HUES64 (cell line): Measurements from ENCODE around the gene AQP12A.
"Not testable (repeated sequence)": the region's sequence is repeated elsewhere in the genome, so short reads cannot be mapped to it uniquely, and the experiment has no call there.

ENCODE experiments used
- H3K27ac ChIP-seq: 2 replicates; pipeline ENCODE4 v1.7.0; 2013; ENCODE audit warnings: low read depth, low read length, inconsistent platforms
- H3K27me3 ChIP-seq: 2 replicates; pipeline ENCODE4 v1.6.1; 2013; ENCODE audit warnings: mild to moderate bottlenecking, low read length; ENCODE audit not compliant: insufficient read depth
- H3K36me3 ChIP-seq: 2 replicates; pipeline ENCODE4 v1.6.1; 2013; ENCODE audit warnings: mild to moderate bottlenecking, low read length; ENCODE audit not compliant: insufficient read depth
- H3K4me1 ChIP-seq: 2 replicates; pipeline ENCODE4 v1.6.1; 2013; ENCODE audit warnings: mild to moderate bottlenecking, low read length, moderate library complexity; ENCODE audit not compliant: insufficient read depth
- H3K4me3 ChIP-seq: 2 replicates; pipeline ENCODE4 v1.5.1; 2013; ENCODE audit warnings: mild to moderate bottlenecking, low read length, moderate library complexity
- H3K9ac ChIP-seq: 2 replicates; pipeline ENCODE4 v1.6.1; 2013; ENCODE audit warnings: mild to moderate bottlenecking, low read depth, low read length
- H3K9me3 ChIP-seq: 2 replicates; pipeline ENCODE4 v1.6.1; 2013; ENCODE audit warnings: low read depth, low read length; ENCODE audit not compliant: insufficient read depth
- WGBS: fragments of 150-250, 120-280 bp; methylation state at CpG from one replicate; pipeline ENCODE4 v1.1.7; 2013; ENCODE audit warnings: missing lambda C conversion rate; 5-methylcytosine and 5-hydroxymethylcytosine counted together

The AQP12A gene

DNA sequence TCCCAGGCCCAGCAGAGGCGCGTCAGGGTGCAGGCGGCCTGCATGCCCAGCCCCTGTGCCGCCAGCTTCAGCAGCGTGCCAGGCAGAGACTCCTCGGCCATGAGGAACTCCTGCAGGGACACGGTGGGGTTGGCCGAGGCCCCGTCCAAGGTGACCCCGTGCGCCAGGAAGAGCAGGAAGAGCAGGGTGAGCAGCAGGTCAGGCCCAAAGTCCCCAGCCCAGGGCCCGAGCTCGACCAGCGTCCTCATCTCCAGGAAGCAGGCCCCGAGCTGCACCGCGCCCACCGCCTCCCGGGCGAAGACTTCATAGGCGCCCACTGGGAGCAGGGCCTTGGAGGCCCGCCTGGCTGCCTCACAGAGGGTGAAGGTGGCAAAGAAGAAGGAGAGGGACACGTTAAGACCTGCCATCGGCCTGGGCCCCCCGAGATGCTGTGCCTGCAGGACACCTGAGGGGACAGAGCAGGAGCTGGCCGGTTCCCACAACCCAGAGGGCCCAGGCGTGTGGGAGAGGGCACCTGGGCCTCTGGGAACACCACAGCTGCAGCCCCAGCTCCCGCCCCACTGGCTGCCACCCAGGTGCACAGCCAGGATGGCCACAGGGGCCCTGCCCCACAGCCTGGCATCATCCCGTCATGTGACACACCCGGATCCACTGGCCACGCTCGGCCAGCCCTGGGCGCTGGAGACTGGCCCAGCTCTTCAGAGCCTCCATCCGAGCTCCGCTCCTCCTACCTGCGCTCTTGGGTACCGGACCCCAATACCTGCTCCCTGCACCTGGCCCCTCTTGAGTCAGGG, 9.0 kb upstream of the AQP12A start, which contains the start of gene AQP12B:
Gene AQP12B, minus strand, starts transcription at position 455 of the 794 bp plus-strand sequence. Its CDS starts 48 bp downstream, at position 407.
- H3K27me3 ChIP-seq, H3K9ac ChIP-seq, H3K9me3 ChIP-seq, H3K4me1 ChIP-seq, H3K27ac ChIP-seq, H3K4me3 ChIP-seq, H3K36me3 ChIP-seq: not testable (repeated sequence)
- WGBS, result 93% methylated on average over 27 of the region's 37 CpGs

DNA sequence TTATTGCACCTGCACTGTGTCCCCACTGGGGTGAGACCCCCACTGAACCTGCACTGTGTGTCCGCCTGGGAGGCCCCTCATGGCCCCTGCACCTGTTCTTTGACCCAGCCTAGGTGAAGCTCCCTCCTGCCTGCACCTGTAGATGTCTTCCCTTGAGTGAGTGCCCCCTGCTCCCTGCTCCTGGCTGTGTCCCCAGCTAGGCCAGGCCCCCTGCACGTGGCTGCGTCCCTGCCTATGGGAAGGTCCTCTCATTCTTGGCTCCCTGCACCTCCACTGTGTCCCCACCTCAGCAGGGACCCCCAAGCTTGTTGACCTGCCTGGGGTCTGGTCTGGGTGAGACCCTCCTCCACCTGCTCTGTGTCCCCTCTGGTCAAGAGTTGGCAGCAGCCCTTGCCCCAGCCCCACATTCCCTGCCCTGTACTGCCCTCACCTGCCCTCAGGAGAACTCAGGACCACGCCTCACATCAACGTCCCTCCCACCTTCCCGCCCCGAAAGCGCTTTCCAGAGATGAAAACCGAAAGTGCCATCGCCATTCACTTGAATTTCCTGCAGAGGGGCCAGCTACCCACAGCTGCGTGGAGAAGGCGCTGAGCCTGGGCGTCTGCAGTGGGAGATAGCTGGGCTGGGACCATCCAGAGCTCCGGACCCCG, 8.2 kb upstream of the AQP12A start:
- 91% methylated on average over 3 of the region's 15 CpGs for WGBS
- not testable (repeated sequence) for H3K27me3 ChIP-seq, H3K9ac ChIP-seq, H3K4me3 ChIP-seq, H3K36me3 ChIP-seq, H3K4me1 ChIP-seq, H3K9me3 ChIP-seq, H3K27ac ChIP-seq

DNA sequence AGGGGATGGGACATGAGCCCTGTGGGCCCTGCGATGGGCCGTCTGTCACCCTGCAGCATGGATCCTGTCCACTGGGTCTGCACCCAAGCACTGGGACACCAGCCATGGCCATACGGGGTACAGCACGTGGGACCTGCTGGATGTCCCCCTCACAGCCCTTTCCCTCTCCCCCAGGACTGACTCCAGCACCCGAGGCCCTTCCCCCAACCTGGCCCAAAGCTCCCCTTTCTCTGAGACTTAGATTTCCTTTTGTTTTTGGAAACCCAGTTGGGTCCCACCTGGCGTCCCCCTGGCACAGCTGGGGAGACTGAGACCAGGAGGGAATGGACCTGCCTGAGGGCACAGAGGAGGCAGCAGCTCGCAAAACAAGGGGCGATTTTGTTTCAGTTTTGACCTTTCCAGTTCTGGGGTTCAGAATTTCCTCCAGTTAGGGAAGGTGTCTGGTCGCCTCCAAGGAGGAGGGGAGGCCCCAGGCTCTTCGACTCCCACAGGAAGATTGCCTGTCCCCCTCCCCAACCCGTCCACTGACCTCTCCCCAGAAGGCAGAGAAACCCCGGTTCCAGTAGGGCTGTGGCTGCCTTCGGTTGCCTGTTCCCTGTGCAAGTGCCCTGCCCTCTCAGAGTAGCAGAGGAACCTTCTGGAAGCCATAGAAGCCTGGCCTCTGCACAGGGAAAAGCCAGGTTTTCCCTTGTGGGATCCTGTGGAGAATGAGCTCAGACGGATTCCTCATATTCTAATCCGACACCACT, 7.5 kb upstream of the AQP12A start:
- H3K36me3 ChIP-seq, H3K4me1 ChIP-seq, H3K9me3 ChIP-seq, H3K9ac ChIP-seq, H3K27ac ChIP-seq, H3K27me3 ChIP-seq, H3K4me3 ChIP-seq: not testable (repeated sequence)
- WGBS, result 92% methylated on average over 13 of the region's 15 CpGs

DNA sequence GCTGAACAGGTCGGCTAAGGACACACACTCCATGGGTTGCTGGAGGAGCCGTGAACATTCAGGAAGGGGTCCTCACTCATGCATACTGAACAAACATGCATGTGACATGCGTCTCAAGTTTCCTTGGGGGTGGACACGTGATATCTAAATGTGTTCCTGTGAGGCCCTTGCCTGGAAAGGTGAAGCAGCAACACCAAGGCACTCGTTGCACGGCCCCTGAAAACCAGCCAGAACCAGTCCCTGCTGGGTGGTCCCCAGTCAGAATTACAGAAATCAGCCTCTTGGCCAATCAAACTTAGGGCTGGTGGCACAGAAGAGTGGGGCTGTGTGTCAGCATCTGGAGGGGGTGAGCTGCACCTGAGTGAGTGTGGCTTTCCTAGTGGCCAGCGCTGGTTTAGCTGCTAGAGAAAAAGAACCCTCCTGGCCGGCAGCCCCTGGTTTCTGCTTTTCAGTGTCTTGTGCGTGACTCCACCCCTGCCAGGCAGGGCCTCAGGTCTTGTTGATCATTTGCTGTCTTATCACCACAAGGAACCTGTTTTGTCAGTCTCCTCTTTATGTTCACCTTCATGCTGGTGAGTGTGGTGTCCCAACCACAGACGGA, 5.8 kb upstream of the AQP12A start:
- Histone ChIP-seq H3K9ac (no peak overlapping the region), H3K4me3 (no peak overlapping the region), H3K27me3 (no peaks in the 10 kb centered on the region), H3K36me3 (no peaks in the 10 kb centered on the region), H3K9me3 (no peaks in the 10 kb centered on the region), H3K27ac (no peak overlapping the region), H3K4me1 (no peaks in the 10 kb centered on the region)
- WGBS, result 83% methylated on average over 10 of the region's 10 CpGs

DNA sequence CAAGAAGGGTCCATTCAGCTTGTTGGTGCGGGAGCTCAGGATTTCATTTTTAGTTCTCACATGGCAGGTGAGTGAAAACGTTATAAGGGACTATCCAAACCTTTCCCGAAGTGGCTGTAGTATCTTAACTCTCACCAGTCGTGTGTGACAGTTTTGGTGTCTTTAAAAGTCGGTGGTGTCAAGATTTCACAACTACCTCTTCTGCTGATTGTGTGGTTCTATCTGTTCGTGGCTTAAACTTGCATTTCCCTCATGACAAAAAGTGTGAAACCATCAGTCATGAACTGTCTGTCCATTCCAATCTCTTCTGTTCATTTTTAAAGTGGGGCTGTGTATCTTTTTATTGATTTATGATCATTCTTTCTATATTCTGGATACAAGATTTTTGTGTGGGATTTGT, 5.2 kb upstream of the AQP12A start:
- no peaks in the 10 kb centered on the region for H3K27me3 ChIP-seq
- WGBS, result 92% methylated on average over 6 of the region's 6 CpGs

DNA sequence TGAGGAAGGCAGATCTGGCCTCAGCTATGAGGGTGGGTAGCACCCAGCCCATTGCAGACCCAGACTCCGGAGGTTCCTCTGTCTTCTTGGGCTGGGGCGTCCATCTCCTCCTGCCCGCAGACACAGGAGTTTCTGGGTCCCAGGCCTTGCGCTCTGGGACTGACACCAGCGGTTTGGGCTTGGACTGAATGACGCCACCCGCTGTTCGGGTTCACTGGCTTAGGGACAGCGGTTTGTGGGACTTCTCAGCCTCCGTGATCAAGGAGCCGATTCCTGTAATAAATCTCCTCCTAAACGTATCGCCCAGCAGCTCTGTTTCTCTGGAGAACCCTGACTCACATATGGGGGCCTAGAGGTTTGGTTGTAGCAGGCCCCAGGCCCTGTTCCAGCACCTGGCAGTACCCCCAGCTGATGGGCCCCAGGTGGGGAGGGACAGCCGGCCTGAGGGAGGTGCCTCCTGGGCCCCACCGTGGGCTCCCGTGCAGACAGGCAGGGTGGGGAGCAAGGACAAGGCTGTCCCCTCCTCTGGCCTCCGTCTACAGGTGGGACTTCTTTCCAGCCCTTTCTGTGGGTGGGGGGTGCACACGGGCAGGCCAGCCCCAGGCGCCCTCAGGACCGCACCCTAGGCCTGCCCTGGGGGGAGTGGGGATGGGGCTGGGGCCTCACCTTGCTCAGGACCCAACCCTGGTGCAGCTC, 4.5 kb upstream of the AQP12A start:
- Histone ChIP-seq H3K4me1 (no peaks in the 10 kb centered on the region), H3K36me3 (no peaks in the 10 kb centered on the region), H3K9ac (no peak overlapping the region), H3K9me3 (no peaks in the 10 kb centered on the region), H3K27ac (no peak overlapping the region), H3K27me3 (no peaks in the 10 kb centered on the region), H3K4me3 (no peak overlapping the region)
- WGBS, result 90% methylated on average over 20 of the region's 20 CpGs

More for the DNA sequence above, 5.2 kb upstream of the AQP12A start:
- Histone ChIP-seq H3K27ac (no peak overlapping the region), H3K9me3 (no peaks in the 10 kb centered on the region), H3K36me3 (no peaks in the 10 kb centered on the region), H3K4me3 (no peak overlapping the region), H3K9ac (no peak overlapping the region), H3K4me1 (no peaks in the 10 kb centered on the region)

DNA sequence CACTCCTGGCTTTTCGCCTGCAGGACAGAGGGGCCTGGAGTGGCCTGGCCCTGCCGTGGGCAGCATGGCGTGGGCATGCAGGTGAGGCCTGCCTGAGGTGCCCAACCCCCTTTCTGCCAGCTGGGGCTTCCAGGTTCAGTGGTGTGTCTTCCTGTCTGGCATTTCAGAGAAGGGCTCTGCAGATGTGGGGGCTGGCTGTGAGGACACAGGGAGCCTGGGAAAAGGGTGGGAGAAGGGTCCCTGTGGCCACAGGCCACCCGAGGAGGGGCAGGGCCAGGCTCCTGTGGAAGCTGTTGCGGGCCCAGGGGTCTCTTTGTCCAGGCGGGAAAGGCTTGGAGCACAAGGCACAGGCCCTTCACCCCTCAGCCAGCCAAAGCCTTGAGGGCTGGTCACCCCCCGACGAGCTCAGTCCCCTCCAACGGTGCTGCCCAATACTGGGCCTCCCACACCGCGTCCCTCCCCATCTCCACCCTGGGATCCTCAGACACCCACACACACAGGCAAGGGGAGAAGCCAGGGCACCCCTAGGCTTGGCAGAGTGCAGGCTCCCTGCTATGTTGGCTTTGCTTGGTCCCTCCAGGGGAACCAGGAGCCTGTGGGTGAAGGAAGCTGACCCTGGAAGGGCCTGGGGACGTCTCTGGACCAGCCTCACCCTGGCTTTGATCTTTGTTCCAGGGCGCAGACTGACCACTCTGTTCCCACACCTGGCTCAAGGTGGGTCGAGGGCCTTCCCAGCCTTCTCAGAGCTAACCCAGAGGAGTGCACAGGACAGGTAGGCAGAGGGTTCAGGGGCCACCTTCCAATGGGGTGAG, 3.7 kb upstream of the AQP12A start:
- no peaks in the 10 kb centered on the region for H3K4me1 ChIP-seq
- no peak overlapping the region for H3K27ac ChIP-seq
- no peak overlapping the region for H3K9ac ChIP-seq
- H3K4me3 ChIP-seq, result no peak overlapping the region
- no peaks in the 10 kb centered on the region for H3K36me3 ChIP-seq
- no peaks in the 10 kb centered on the region for H3K9me3 ChIP-seq
- H3K27me3 ChIP-seq, result no peaks in the 10 kb centered on the region
- 91% methylated on average over 14 of the region's 14 CpGs for WGBS

DNA sequence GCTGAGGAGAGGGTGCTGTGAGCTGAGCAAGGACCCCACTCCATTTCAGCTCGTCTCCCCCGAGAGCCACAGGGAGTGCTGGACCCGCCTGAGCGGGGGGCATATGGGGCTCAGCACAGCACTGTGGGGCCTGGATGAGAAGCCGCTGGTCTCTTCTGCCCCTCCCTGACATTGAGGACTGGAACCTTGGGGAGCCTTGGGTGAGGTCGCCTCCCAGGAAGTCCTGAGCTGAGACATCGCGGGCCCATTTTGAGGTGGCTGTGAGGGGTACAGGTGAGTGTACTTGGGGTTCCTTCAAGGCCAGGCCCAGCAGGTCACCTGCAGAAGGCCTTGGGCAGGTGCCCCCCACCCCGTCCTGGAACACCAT, 3.1 kb upstream of the AQP12A start:
- Histone ChIP-seq H3K4me1 (no peaks in the 10 kb centered on the region), H3K9ac (no peak overlapping the region), H3K27ac (no peak overlapping the region), H3K4me3 (no peak overlapping the region), H3K36me3 (no peaks in the 10 kb centered on the region), H3K9me3 (no peaks in the 10 kb centered on the region), H3K27me3 (no peaks in the 10 kb centered on the region)
- 94% methylated on average over 9 of the region's 9 CpGs for WGBS

DNA sequence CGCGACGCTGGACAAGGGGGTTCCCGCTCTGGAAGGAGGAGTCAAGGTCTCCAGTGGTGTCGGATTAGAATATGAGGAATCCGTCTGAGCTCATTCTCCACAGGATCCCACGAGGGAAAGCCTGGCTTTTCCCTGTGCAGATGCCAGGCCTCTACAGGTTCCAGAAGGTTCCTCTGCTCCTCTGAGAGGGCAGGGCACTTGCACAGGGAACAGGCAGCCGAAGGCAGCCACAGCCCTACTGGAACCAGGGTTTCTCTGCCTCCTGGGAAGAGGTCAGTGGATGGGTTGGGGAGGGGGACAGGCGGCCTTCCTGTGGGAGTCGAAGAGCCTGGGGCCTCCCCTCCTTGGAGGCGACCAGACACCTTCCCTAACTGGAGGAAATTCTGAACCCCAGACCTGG, 1.7 kb upstream of the AQP12A start:
- no peak overlapping the region for H3K9ac ChIP-seq
- no peaks in the 10 kb centered on the region for H3K4me1 ChIP-seq
- no peaks in the 10 kb centered on the region for H3K9me3 ChIP-seq
- WGBS, result 89% methylated on average over 7 of the region's 11 CpGs
- H3K36me3 ChIP-seq, result no peaks in the 10 kb centered on the region
- H3K27ac ChIP-seq, result no peak overlapping the region
- H3K4me3 ChIP-seq, result no peak overlapping the region
- no peaks in the 10 kb centered on the region for H3K27me3 ChIP-seq

DNA sequence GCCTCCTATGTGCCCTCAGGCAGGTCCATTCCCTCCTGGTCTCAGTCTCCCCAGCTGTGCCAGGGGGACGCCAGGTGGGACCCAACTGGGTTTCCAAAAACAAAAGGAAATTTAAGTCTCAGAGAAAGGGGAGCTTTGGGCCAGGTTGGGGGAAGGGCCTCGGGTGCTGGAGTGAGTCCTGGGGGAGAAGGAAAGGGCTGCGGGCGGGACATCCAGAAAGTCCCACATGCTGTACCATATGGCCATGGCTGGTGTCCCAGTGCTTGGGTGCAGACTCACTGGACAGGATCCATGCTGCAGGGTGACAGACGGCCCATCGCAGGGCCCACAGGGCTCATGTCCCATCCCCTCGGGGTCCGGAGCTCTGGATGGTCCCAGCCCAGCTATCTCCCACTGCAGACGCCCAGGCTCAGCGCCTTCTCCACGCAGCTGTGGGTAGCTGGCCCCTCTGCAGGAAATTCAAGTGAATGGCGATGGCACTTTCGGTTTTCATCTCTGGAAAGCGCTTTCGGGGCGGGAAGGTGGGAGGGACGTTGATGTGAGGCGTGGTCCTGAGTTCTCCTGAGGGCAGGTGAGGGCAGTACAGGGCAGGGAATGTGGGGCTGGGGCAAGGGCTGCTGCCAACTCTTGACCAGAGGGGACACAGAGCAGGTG, 1.1 kb upstream of the AQP12A start:
- H3K36me3 ChIP-seq, H3K9me3 ChIP-seq, H3K27me3 ChIP-seq, H3K4me1 ChIP-seq, H3K27ac ChIP-seq, H3K4me3 ChIP-seq, H3K9ac ChIP-seq: not testable (repeated sequence)
- 97% methylated on average over 4 of the region's 18 CpGs for WGBS
